Neural cell (in vitro differentiated cells): Measurements from ENCODE around the gene MFSD6L. TPM values are rescaled to one million over a fixed set of nuclear protein-coding genes. Genes with fewer than 3 reads are reported as not detected.

Experiments
- H2AFZ ChIP-seq: fragments of 200-600, 300-800 bp; sonication (generic), shearing (Covaris generic); 2 replicates; pipeline ENCODE4 v1.6.0; 2014; ENCODE audit warnings: low read depth, mild to moderate bottlenecking, antibody characterized with exemption, low read length, moderate library complexity
- H3F3A ChIP-seq: fragments of 200-600 bp; shearing (Covaris generic); 2 replicates; pipeline ENCODE4 v1.6.1; 2016; ENCODE audit warnings: mild to moderate bottlenecking, moderate library complexity, mixed read lengths, antibody characterized with exemption, low read length; ENCODE audit not compliant: insufficient read depth, poor library complexity, severe bottlenecking
- H3K27ac ChIP-seq: fragments of 200-600, 300-800 bp; sonication (generic), shearing (Covaris generic); 2 replicates; pipeline ENCODE4 v1.5.1; 2014; ENCODE audit warnings: mild to moderate bottlenecking, low read length, moderate library complexity
- H3K27me3 ChIP-seq: fragments of 300-800, 200-600 bp; sonication (generic), shearing (Covaris generic); 2 replicates; pipeline ENCODE4 v1.6.0; 2014; ENCODE audit warnings: mild to moderate bottlenecking, low read depth, low read length, moderate library complexity; ENCODE audit not compliant: insufficient read depth
- H3K36me3 ChIP-seq: fragments of 300-800, 200-600 bp; sonication (generic), shearing (Covaris generic); 2 replicates; pipeline ENCODE4 v1.5.1; 2014; ENCODE audit warnings: mild to moderate bottlenecking, antibody characterized with exemption, low read length, moderate library complexity; ENCODE audit not compliant: insufficient read depth
- H3K4me2 ChIP-seq: fragments of 300-800, 200-600 bp; sonication (generic), shearing (Covaris generic); 2 replicates; pipeline ENCODE4 v1.6.0; 2014; ENCODE audit warnings: mild to moderate bottlenecking, low read length
- H3K4me3 ChIP-seq: fragments of 300-800, 200-600 bp; sonication (generic), shearing (Covaris generic); 2 replicates; pipeline ENCODE4 v1.5.1; 2014; ENCODE audit warnings: mild to moderate bottlenecking, low read length, moderate library complexity
- H3K79me2 ChIP-seq: fragments of 200-600 bp; shearing (Covaris generic); replicated peaks from 2 replicates; pipeline ENCODE4 v1.6.0; 2014; ENCODE audit warnings: mild to moderate bottlenecking, low read length, moderate library complexity; ENCODE audit not compliant: insufficient read depth
- H3K9ac ChIP-seq: fragments of 300-800, 200-600 bp; sonication (generic), shearing (Covaris generic); 2 replicates; pipeline ENCODE4 v1.6.1; 2016; ENCODE audit warnings: mild to moderate bottlenecking, low read length, mixed read lengths
- H3K9me2 ChIP-seq: fragments of 200-600 bp; shearing (Covaris generic); 2 replicates; pipeline ENCODE4 v1.6.1; 2016; ENCODE audit warnings: mild to moderate bottlenecking, low read length, mixed read lengths; ENCODE audit not compliant: insufficient read depth
- H3K9me3 ChIP-seq: fragments of 200-600, 300-800 bp; sonication (generic), shearing (Covaris generic); 2 replicates; pipeline ENCODE4 v1.6.1; 2016; ENCODE audit warnings: mild to moderate bottlenecking, mixed run types, low read length, moderate library complexity, mixed read lengths
- H4K20me1 ChIP-seq: fragments of 200-600 bp; shearing (Covaris generic); 2 replicates; pipeline ENCODE4 v1.6.1; 2016; ENCODE audit warnings: mild to moderate bottlenecking, mixed run types; ENCODE audit not compliant: insufficient read depth
- CTCF ChIP-seq: fragments of 450-650 bp; IDR thresholded peaks from 2 replicates; pipeline ENCODE4 v1.5.1; 2014; ENCODE audit warnings: antibody characterized with exemption, mild to moderate bottlenecking, moderate library complexity; ENCODE audit not compliant: poor library complexity, severe bottlenecking
- EP300 ChIP-seq: fragments of 450-650 bp; conservative IDR thresholded peaks from 2 replicates; pipeline ENCODE4 v1.6.1; 2014; ENCODE audit warnings: antibody characterized with exemption, mild to moderate bottlenecking, moderate library complexity; ENCODE audit not compliant: poor library complexity, severe bottlenecking
- EZH2 ChIP-seq: fragments of 200-600, 300-800 bp; shearing (Covaris generic), sonication (generic); IDR thresholded peaks from 2 replicates; pipeline ENCODE4 v1.6.1; 2014; ENCODE audit warnings: antibody characterized with exemption, low read length, borderline replicate concordance, mild to moderate bottlenecking; ENCODE audit not compliant: insufficient read depth, poor library complexity, severe bottlenecking
- MXI1 ChIP-seq: fragments of 450-650 bp; conservative IDR thresholded peaks from 2 replicates; pipeline ENCODE4 v1.6.1; 2014; ENCODE audit warnings: antibody characterized with exemption, mild to moderate bottlenecking; ENCODE audit not compliant: poor library complexity, severe bottlenecking
- POLR2AphosphoS5 ChIP-seq: IDR thresholded peaks from 2 replicates; pipeline ENCODE4 v1.6.1; 2012
- RAD21 ChIP-seq: fragments of 450-650 bp; conservative IDR thresholded peaks from 2 replicates; pipeline ENCODE4 v1.6.1; 2014; ENCODE audit warnings: antibody characterized with exemption, mild to moderate bottlenecking, moderate library complexity
- SMC3 ChIP-seq: fragments of 450-650 bp; conservative IDR thresholded peaks from 2 replicates; pipeline ENCODE4 v1.6.1; 2014; ENCODE audit warnings: antibody characterized with exemption, mild to moderate bottlenecking, moderate library complexity; ENCODE audit not compliant: poor library complexity
- TAF1 ChIP-seq: IDR thresholded peaks from 2 replicates; pipeline ENCODE4 v1.6.1; 2012; ENCODE audit warnings: low read depth
- polyA plus RNA-seq: library from polyadenylated mRNA; depleted of rRNA; stranded (reverse); fragments of >200 nt; gene quantifications from 2 replicates; pipeline ENCODE4 v1.2.3, GENCODE V29; 2014
- TF ChIP-seq, protein P1 (sequence below): IDR thresholded peaks from 2 replicates; pipeline ENCODE4 v1.6.1; 2012; ENCODE audit warnings: borderline replicate concordance

The MFSD6L gene
- polyA plus RNA-seq, 1 donor from 2014 or later, result not detected

- H3K27me3 ChIP-seq, result peaks cover 5% of the 10 kb centered on the region
- H3K9me2 ChIP-seq, result no peaks in the 10 kb centered on the region
- no peaks in the 10 kb centered on the region for H4K20me1 ChIP-seq
- H3K9me3 ChIP-seq, result peaks cover 6% of the 10 kb centered on the region
- H2AFZ ChIP-seq, result no peak overlapping the region
- H3K36me3 ChIP-seq, result no peaks in the 10 kb centered on the region
- no peak overlapping the region for H3K27ac ChIP-seq
- no peak overlapping the region for H3K4me3 ChIP-seq
- no peaks in the 10 kb centered on the region for H3K79me2 ChIP-seq
- H3F3A ChIP-seq, result no peaks in the 10 kb centered on the region
- TF ChIP-seq EP300 (no peak), MXI1 (no peak), CTCF (no peak), RAD21 (no peak), EZH2 (no peak), SMC3 (no peak), POLR2AphosphoS5 (no peak), TAF1 (no peak)
- TF ChIP-seq, protein P1, sequence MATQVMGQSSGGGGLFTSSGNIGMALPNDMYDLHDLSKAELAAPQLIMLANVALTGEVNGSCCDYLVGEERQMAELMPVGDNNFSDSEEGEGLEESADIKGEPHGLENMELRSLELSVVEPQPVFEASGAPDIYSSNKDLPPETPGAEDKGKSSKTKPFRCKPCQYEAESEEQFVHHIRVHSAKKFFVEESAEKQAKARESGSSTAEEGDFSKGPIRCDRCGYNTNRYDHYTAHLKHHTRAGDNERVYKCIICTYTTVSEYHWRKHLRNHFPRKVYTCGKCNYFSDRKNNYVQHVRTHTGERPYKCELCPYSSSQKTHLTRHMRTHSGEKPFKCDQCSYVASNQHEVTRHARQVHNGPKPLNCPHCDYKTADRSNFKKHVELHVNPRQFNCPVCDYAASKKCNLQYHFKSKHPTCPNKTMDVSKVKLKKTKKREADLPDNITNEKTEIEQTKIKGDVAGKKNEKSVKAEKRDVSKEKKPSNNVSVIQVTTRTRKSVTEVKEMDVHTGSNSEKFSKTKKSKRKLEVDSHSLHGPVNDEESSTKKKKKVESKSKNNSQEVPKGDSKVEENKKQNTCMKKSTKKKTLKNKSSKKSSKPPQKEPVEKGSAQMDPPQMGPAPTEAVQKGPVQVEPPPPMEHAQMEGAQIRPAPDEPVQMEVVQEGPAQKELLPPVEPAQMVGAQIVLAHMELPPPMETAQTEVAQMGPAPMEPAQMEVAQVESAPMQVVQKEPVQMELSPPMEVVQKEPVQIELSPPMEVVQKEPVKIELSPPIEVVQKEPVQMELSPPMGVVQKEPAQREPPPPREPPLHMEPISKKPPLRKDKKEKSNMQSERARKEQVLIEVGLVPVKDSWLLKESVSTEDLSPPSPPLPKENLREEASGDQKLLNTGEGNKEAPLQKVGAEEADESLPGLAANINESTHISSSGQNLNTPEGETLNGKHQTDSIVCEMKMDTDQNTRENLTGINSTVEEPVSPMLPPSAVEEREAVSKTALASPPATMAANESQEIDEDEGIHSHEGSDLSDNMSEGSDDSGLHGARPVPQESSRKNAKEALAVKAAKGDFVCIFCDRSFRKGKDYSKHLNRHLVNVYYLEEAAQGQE, result no peak
- H3K4me2 ChIP-seq, result no peak overlapping the region
- H3K9ac ChIP-seq, result no peak overlapping the region
Observed at GRCh38 chr17:8793649-8794048, 5.5 kb downstream of the MFSD6L start.

- no peak overlapping the region for H3K4me3 ChIP-seq
- H3K79me2 ChIP-seq, result no peaks in the 10 kb centered on the region
- no peak overlapping the region for H3K4me2 ChIP-seq
- H3K9ac ChIP-seq, result no peak overlapping the region
- no peaks in the 10 kb centered on the region for H3K9me2 ChIP-seq
- no peaks in the 10 kb centered on the region for H4K20me1 ChIP-seq
- H3K27ac ChIP-seq, result no peak overlapping the region
- H3F3A ChIP-seq, result no peaks in the 10 kb centered on the region
- no peak overlapping the region for H2AFZ ChIP-seq
- H3K27me3 ChIP-seq, result no peaks in the 10 kb centered on the region
- H3K36me3 ChIP-seq, result no peaks in the 10 kb centered on the region
- H3K9me3 ChIP-seq, result peaks cover 6% of the 10 kb centered on the region
- no peak for TF ChIP-seq TAF1
- TF ChIP-seq EZH2, result no peak
- no peak for TF ChIP-seq EP300
- TF ChIP-seq MXI1, result no peak
- TF ChIP-seq RAD21, result no peak
- TF ChIP-seq CTCF, result no peak
- TF ChIP-seq POLR2AphosphoS5, result no peak
- TF ChIP-seq SMC3, result no peak
- TF ChIP-seq, protein P1, result no peak
Observed at GRCh38 chr17:8792646-8793045, 6.5 kb downstream of the MFSD6L start.
